ENCODE data around the gene P2RY2. TPM values are rescaled to one million over a fixed set of nuclear protein-coding genes. Genes with fewer than 3 reads are reported as not detected.

The P2RY2 gene
- total RNA-seq, 1 experiment from 2014 or later = 2.9 TPM

DNA sequence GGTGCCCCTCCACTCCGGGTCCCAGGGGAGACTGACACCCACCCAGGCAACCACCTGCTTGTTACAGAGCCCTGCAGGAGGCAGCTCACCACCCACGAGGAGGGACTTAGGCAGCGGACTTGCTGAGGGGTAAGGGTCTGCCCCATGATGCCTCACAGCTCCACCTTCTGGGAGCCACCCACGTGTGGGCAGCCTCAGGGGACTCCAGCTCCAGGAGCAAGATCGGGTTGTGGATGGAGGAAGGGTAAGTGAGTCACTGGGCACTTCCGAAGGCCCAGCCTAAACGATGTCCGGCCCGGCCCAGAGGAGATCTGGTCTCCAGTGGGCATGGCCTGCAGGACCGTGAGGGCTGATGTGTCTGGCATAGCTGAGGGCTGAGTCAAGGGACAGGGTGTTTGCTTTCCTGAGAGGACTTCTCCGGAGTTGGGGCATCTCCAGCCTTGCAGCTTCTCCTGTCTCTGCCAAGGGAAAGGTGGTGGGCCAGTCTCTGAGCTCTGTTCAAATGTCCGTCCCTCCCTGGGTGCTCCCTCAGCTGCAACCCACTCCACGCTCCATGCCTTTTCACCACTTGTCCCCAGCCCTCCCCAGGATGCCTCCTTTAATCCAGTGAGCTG lies 32.3 kb upstream of the P2RY2 start:
- BruUV-seq (replicated peaks) = no TSS peak
- Histone ChIP-seq H3K27ac (ENCODE audit: low read depth, low read length) (no peak overlapping the region), H3K9ac (ENCODE audit: low read length) (no peak overlapping the region), H3K4me1 (ENCODE audit: control insufficient read depth in 1 of 2, insufficient read depth in 2 of 2, low read length in 2 of 2) (peaks cover 2 to 24% of the 10 kb centered on the region in 2 experiments; a peak in 3 of 4 replicates), H3K4me2 (ENCODE audit: low read length) (peak overlapping the region; percentile 60), H3K9me2 (ENCODE audit: insufficient read depth) (no peaks in the 10 kb centered on the region), H3K4me3 (replicated peaks in 1 of 2; ENCODE audit: low read depth in 1 of 2, low read length in 2 of 2) (no peak overlapping the region), H3K9me3 (ENCODE audit: control insufficient read depth in 1 of 2, insufficient read depth in 1 of 2, low read depth in 1 of 2, low read length in 2 of 2) (no peaks in the 10 kb centered on the region), H2AFZ (ENCODE audit: low read depth, low read length, poor library complexity, severe bottlenecking) (peak overlapping the region; percentile 99), H4K20me1 (ENCODE audit: insufficient read depth) (no peaks in the 10 kb centered on the region), H3K36me3 (ENCODE audit: control insufficient read depth in 1 of 2, insufficient read depth in 2 of 2, low read length in 2 of 2) (no peaks in the 10 kb centered on the region), H3K27me3 (ENCODE audit: insufficient read depth, low read length) (no peaks in the 10 kb centered on the region), H3K79me2 (ENCODE audit: insufficient read depth, low read length) (no peaks in the 10 kb centered on the region)
- RAD21 ChIA-PET (ENCODE audit: low non-redundant PET in 1 of 2, low total read pairs in 2 of 2, uncharacterized antibody in 2 of 2, unreplicated experiment in 2 of 2) = interaction anchor here (1.0 to 1.3 kb wide), 2 partner anchors 51 kb away, joined by 3 to 9 read pairs (median 4); no protein-coding TSS in a partner anchor
- intact Hi-C loops (cut with micrococcal nuclease) = loop anchor here (1.0 to 2.0 kb wide), 4 partner anchors 52 to 149 kb away; no protein-coding TSS in a partner anchor
- CTCF ChIA-PET = interaction anchor here (0.6 to 2.5 kb wide), 10 partner anchors 9 to 373 kb away, joined by 3 to 35 read pairs (median 4); no protein-coding TSS in a partner anchor
- ATAC-seq (peak; percentile 18), DNase-seq (ENCODE audit: low read depth, low spot score) (no peak)
- TF ChIP-seq ZFX (IDR thresholded peaks at IDR 0.05) (0 out of 2 replicates have a peak, but pooled peaks have one; percentile 6), EZH2 (IDR thresholded peaks at IDR 0.05) (no peak)
- POLR2A ChIA-PET = interaction anchor here (2.4 kb wide), 1 partner anchor 104 kb away, joined by 6 read pairs; no protein-coding TSS in a partner anchor

DNA sequence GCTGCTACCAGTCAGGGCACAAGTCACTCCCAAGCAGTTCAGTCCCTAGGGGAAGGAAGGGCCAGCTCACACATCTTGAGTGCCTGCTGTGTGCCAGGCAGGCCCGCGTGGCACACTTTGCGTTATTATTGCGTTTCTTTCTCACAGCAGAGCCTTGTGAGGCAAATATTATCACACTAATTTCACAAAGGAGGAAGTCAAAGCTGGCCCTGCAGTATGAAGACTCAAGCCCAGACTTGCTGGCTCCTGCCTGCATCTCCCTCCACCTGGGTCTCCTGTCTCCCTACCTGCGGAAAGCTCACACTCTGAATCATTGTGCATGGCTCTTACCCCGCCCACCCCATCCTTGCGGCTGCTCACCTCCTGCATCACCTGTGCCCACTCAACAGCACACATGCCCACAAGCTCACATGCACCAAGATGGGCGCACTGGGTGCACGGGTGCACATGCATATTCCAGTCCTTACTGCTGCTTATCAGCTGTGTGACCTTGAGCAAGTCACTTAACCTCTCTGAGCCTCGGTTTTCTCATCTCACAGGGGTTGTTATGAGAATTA lies 31.7 kb upstream of the P2RY2 start:
- ATAC-seq (no peak), DNase-seq (ENCODE audit: low read depth, low spot score) (no peak)
- no peak overlapping the region for H3K4me3 ChIP-seq (replicated peaks in 1 of 2; ENCODE audit: low read depth in 1 of 2, low read length in 2 of 2)
- ChIA-PET POLR2A (interaction anchor here (2.4 kb wide), 1 partner anchor 103 kb away, joined by 6 read pairs; no protein-coding TSS in a partner anchor), CTCF (interaction anchor here (1.0 to 2.5 kb wide), 6 partner anchors 20 to 103 kb away, joined by 3 to 35 read pairs (median 6); no protein-coding TSS in a partner anchor), RAD21 (ENCODE audit: low non-redundant PET in 1 of 2, low total read pairs in 2 of 2, uncharacterized antibody in 2 of 2, unreplicated experiment in 2 of 2) (interaction anchor here in 1 of 2 experiments (1.3 kb wide), 1 partner anchor 51 kb away, joined by 3 read pairs; no protein-coding TSS in a partner anchor)
- no peaks in the 10 kb centered on the region for H3K9me2 ChIP-seq (ENCODE audit: insufficient read depth)
- intact Hi-C loops (cut with micrococcal nuclease) = no loop called here
- H2AFZ ChIP-seq (ENCODE audit: low read depth, low read length, poor library complexity, severe bottlenecking) = no peak overlapping the region
- no peak overlapping the region for H3K27ac ChIP-seq (ENCODE audit: low read depth, low read length)
- no peak overlapping the region for H3K9ac ChIP-seq (ENCODE audit: low read length)
- H3K79me2 ChIP-seq (ENCODE audit: insufficient read depth, low read length) = no peaks in the 10 kb centered on the region
- no peak overlapping the region for H3K4me2 ChIP-seq (ENCODE audit: low read length)
- no peaks in the 10 kb centered on the region for H3K36me3 ChIP-seq (ENCODE audit: control insufficient read depth in 1 of 2, insufficient read depth in 2 of 2, low read length in 2 of 2)
- H3K4me1 ChIP-seq (ENCODE audit: control insufficient read depth in 1 of 2, insufficient read depth in 2 of 2, low read length in 2 of 2) = peaks cover 2 to 29% of the 10 kb centered on the region in 2 experiments; a peak in 3 of 4 replicates
- no TSS peak for BruUV-seq (replicated peaks)
- no peaks in the 10 kb centered on the region for H4K20me1 ChIP-seq (ENCODE audit: insufficient read depth)
- H3K27me3 ChIP-seq (ENCODE audit: insufficient read depth, low read length) = no peaks in the 10 kb centered on the region
- no peaks in the 10 kb centered on the region for H3K9me3 ChIP-seq (ENCODE audit: control insufficient read depth in 1 of 2, insufficient read depth in 1 of 2, low read depth in 1 of 2, low read length in 2 of 2)
- TF ChIP-seq YY1 (IDR thresholded peaks at IDR 0.05; ENCODE audit: extremely low read depth, insufficient replicate concordance, low read depth, low read length) (no peak), JUND (IDR thresholded peaks at IDR 0.05) (no peak), EGR1 (IDR thresholded peaks at IDR 0.05; ENCODE audit: low read depth) (no peak), FOSL1 (IDR thresholded peaks at IDR 0.05; ENCODE audit: low read depth) (no peak), SRF (IDR thresholded peaks at IDR 0.05; ENCODE audit: low read depth) (no peak), RAD21 (IDR thresholded peaks at IDR 0.05; ENCODE audit: low read depth) (no peak), EZH2phosphoT487 (IDR thresholded peaks at IDR 0.05; ENCODE audit: borderline replicate concordance) (no peak), POLR2A (IDR thresholded peaks at IDR 0.05; ENCODE audit: borderline replicate concordance, extremely low read depth, insufficient read depth, insufficient read length) (no peak), ELF1 (IDR thresholded peaks at IDR 0.05; ENCODE audit: borderline replicate concordance, low read depth) (no peak), EZH2 (IDR thresholded peaks at IDR 0.05) (no peak), CBX3 (IDR thresholded peaks at IDR 0.05; ENCODE audit: low read depth) (no peak)
- TF ChIP-seq, protein P1, sequence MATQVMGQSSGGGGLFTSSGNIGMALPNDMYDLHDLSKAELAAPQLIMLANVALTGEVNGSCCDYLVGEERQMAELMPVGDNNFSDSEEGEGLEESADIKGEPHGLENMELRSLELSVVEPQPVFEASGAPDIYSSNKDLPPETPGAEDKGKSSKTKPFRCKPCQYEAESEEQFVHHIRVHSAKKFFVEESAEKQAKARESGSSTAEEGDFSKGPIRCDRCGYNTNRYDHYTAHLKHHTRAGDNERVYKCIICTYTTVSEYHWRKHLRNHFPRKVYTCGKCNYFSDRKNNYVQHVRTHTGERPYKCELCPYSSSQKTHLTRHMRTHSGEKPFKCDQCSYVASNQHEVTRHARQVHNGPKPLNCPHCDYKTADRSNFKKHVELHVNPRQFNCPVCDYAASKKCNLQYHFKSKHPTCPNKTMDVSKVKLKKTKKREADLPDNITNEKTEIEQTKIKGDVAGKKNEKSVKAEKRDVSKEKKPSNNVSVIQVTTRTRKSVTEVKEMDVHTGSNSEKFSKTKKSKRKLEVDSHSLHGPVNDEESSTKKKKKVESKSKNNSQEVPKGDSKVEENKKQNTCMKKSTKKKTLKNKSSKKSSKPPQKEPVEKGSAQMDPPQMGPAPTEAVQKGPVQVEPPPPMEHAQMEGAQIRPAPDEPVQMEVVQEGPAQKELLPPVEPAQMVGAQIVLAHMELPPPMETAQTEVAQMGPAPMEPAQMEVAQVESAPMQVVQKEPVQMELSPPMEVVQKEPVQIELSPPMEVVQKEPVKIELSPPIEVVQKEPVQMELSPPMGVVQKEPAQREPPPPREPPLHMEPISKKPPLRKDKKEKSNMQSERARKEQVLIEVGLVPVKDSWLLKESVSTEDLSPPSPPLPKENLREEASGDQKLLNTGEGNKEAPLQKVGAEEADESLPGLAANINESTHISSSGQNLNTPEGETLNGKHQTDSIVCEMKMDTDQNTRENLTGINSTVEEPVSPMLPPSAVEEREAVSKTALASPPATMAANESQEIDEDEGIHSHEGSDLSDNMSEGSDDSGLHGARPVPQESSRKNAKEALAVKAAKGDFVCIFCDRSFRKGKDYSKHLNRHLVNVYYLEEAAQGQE (IDR thresholded peaks at IDR 0.05; ENCODE audit: low read depth) = no peak
- TF ChIP-seq, protein P2, sequence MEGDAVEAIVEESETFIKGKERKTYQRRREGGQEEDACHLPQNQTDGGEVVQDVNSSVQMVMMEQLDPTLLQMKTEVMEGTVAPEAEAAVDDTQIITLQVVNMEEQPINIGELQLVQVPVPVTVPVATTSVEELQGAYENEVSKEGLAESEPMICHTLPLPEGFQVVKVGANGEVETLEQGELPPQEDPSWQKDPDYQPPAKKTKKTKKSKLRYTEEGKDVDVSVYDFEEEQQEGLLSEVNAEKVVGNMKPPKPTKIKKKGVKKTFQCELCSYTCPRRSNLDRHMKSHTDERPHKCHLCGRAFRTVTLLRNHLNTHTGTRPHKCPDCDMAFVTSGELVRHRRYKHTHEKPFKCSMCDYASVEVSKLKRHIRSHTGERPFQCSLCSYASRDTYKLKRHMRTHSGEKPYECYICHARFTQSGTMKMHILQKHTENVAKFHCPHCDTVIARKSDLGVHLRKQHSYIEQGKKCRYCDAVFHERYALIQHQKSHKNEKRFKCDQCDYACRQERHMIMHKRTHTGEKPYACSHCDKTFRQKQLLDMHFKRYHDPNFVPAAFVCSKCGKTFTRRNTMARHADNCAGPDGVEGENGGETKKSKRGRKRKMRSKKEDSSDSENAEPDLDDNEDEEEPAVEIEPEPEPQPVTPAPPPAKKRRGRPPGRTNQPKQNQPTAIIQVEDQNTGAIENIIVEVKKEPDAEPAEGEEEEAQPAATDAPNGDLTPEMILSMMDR (IDR thresholded peaks at IDR 0.05 in 2 of 3, conservative IDR thresholded peaks at IDR 0.05 in 1 of 3; ENCODE audit: borderline replicate concordance in 1 of 3, insufficient read depth in 1 of 3, low read depth in 2 of 3, low read length in 2 of 3) = no peak

All from HCT116 (cell line).